Fibroblast of the aortic adventitia (primary cell): ENCODE measurements around the gene KIAA0232. TPM values are rescaled to one million over a fixed set of nuclear protein-coding genes. Genes with fewer than 3 reads are reported as not detected.

Experiments used
- DNase-seq: peaks from one replicate; pipeline ENCODE4 v3.0.0-alpha.2; 2010; ENCODE audit warnings: low read depth
- H3K4me3 ChIP-seq: 2 replicates; pipeline ENCODE4 v1.5.1; 2011; ENCODE audit warnings: low read depth, mild to moderate bottlenecking, control low read depth, low read length, moderate library complexity
- CTCF ChIP-seq: IDR thresholded peaks from 2 replicates; pipeline ENCODE4 v1.5.1; 2011; ENCODE audit warnings: mild to moderate bottlenecking, low read length, control low read depth, inconsistent platforms; ENCODE audit not compliant: insufficient read depth
- total RNA-seq: library from RNA; depleted of rRNA; stranded (reverse); fragments of >200 nt; gene quantifications from 2 replicates; pipeline ENCODE4 v1.2.3, GENCODE V29; 2012; ENCODE audit warnings: low replicate concordance

KIAA0232 gene
- total RNA-seq, 1 donor: 28.7 TPM

- no peak for TF ChIP-seq CTCF
- no peak overlapping the region for H3K4me3 ChIP-seq
- DNase-seq: no peak
These were observed 98.2 kb downstream of the KIAA0232 start for GRCh38 chr4:6880691-6881090.

- DNase-seq: no peak
- no peak overlapping the region for H3K4me3 ChIP-seq
- TF ChIP-seq CTCF: no peak
These were observed 99.4 kb downstream of the KIAA0232 start for GRCh38 chr4:6881908-6882307.

GRCh38 chr4:6884341-6884870 is 101.9 kb downstream of the KIAA0232 start:
- peak; percentile 24 for DNase-seq
- no peak for TF ChIP-seq CTCF
- H3K4me3 ChIP-seq: no peak overlapping the region

GRCh38 chr4:6885953-6886557 is 103.5 kb downstream of the KIAA0232 start:
- H3K4me3 ChIP-seq: peak overlapping the region; percentile 25
- TF ChIP-seq CTCF: peak; percentile 21
- peak; percentile 73 for DNase-seq

GRCh38 chr4:6886886-6887285 is 104.4 kb downstream of the KIAA0232 start:
- no peak for DNase-seq
- no peak overlapping the region for H3K4me3 ChIP-seq
- TF ChIP-seq CTCF: no peak

GRCh38 chr4:6887591-6888371 is 105.3 kb downstream of the KIAA0232 start:
- H3K4me3 ChIP-seq: no peak overlapping the region
- DNase-seq: no peak
- TF ChIP-seq CTCF: no peak
